GM23338 (cell line): ENCODE measurements around the gene FGFR3. TPM values are rescaled to one million over a fixed set of nuclear protein-coding genes. Genes with fewer than 3 reads are reported as not detected.

Source experiments
- ATAC-seq: fragments of 200-7000 bp; cut with Tn5 transposase; 3 replicates; pipeline ENCODE4 v1.9.1; 2020
- DNase-seq: peaks from one replicate; pipeline ENCODE4 v3.0.0-alpha.2; 2015; ENCODE audit warnings: low spot score
- H2AFZ ChIP-seq: fragments of 200-600 bp; sonication (generic); 2 replicates; pipeline ENCODE4 v1.8.0; 2016; ENCODE audit warnings: antibody characterized with exemption, mild to moderate bottlenecking, moderate library complexity
- H3F3A ChIP-seq: fragments of 200-600 bp; sonication (generic); replicated peaks from 2 replicates; pipeline ENCODE4 v1.8.0; 2017; ENCODE audit warnings: antibody characterized with exemption, mixed run types, low read depth
- H3K27ac ChIP-seq: fragments of 200-600 bp; sonication (generic); 2 replicates; pipeline ENCODE4 v1.6.1; 2016; ENCODE audit warnings: low read depth
- H3K27me3 ChIP-seq: fragments of 200-600 bp; sonication (generic); 2 replicates; pipeline ENCODE4 v1.8.0; 2016; ENCODE audit warnings: mild to moderate bottlenecking, mixed run types, moderate library complexity; ENCODE audit not compliant: insufficient read depth
- H3K36me3 ChIP-seq: fragments of 200-600 bp; sonication (generic); 2 replicates; pipeline ENCODE4 v1.8.0; 2016; ENCODE audit warnings: mild to moderate bottlenecking; ENCODE audit not compliant: insufficient read depth
- H3K4me1 ChIP-seq: fragments of 200-600 bp; sonication (generic); 2 replicates; pipeline ENCODE4 v1.8.0; 2016; ENCODE audit warnings: mild to moderate bottlenecking, moderate library complexity; ENCODE audit not compliant: insufficient read depth
- H3K4me2 ChIP-seq: fragments of 200-600 bp; sonication (generic); 2 replicates; pipeline ENCODE4 v1.7.1; 2017; ENCODE audit warnings: mixed run types
- H3K4me3 ChIP-seq: fragments of 200-600 bp; sonication (generic); 2 replicates; pipeline ENCODE4 v1.6.1; 2016; ENCODE audit warnings: mixed run types
- H3K79me2 ChIP-seq: fragments of 200-600 bp; sonication (generic); replicated peaks from 2 replicates; pipeline ENCODE4 v1.8.0; 2017; ENCODE audit warnings: mild to moderate bottlenecking; ENCODE audit not compliant: insufficient read depth
- H3K9me2 ChIP-seq: fragments of 200-600 bp; sonication (generic); 2 replicates; pipeline ENCODE4 v1.8.0; 2017; ENCODE audit not compliant: insufficient read depth
- H4K20me1 ChIP-seq: fragments of 200-600 bp; sonication (generic); replicated peaks from 2 replicates; pipeline ENCODE4 v1.8.0; 2017; ENCODE audit warnings: mild to moderate bottlenecking; ENCODE audit not compliant: insufficient read depth
- H3K27ac Mint-ChIP-seq: 2 replicates; pipeline ENCODE4 v1.8.0; 2020; ENCODE audit warnings: inconsistent platforms, mild to moderate bottlenecking, moderate library complexity, mixed read lengths
- H3K27me3 Mint-ChIP-seq: 3 replicates; pipeline ENCODE4 v1.8.0; 2022; ENCODE audit warnings: low read depth, mild to moderate bottlenecking, moderate library complexity, mixed read lengths, inconsistent platforms; ENCODE audit not compliant: insufficient read depth, poor library complexity
- H3K36me3 Mint-ChIP-seq: 3 replicates; pipeline ENCODE4 v1.8.0; 2021; ENCODE audit warnings: low read depth, mild to moderate bottlenecking, inconsistent platforms, moderate library complexity, mixed read lengths
- H3K4me1 Mint-ChIP-seq: 3 replicates; pipeline ENCODE4 v1.8.0; 2020; ENCODE audit warnings: mild to moderate bottlenecking, inconsistent platforms, mixed read lengths
- H3K4me3 Mint-ChIP-seq: 3 replicates; pipeline ENCODE4 v1.8.0; 2021; ENCODE audit warnings: moderate library complexity, mild to moderate bottlenecking, inconsistent platforms, mixed read lengths
- H3K9me3 Mint-ChIP-seq: 3 replicates; pipeline ENCODE4 v1.8.0; 2020; ENCODE audit warnings: moderate library complexity, mild to moderate bottlenecking, inconsistent platforms, mixed read lengths
- CREB1 ChIP-seq: fragments of 250-450 bp; sonication (Bioruptor Pico); IDR thresholded peaks from 2 replicates; pipeline ENCODE4 v1.5.0; 2020; ENCODE audit warnings: low read depth, mild to moderate bottlenecking, moderate library complexity
- CTCF ChIP-seq, 2 experiments: fragments of 200-600 bp in 1 of 2; sonication (generic) in 1 of 2; conservative IDR thresholded peaks; 2 replicates each; pipeline versions ENCODE4 v1.5.1 to v1.6.1; 2016 to 2017; ENCODE audit warnings: antibody characterized with exemption in 2 of 2, low read depth in 2 of 2, mild to moderate bottlenecking in 2 of 2, moderate library complexity in 1 of 2
- EZH2 ChIP-seq: fragments of 200-600 bp; sonication (generic); IDR thresholded peaks from one replicate; pipeline ENCODE4 v1.8.0; 2017; ENCODE audit warnings: antibody characterized with exemption, mild to moderate bottlenecking, low read depth; ENCODE audit not compliant: unreplicated experiment
- EZH2phosphoT487 ChIP-seq: fragments of 200-600 bp; sonication (generic); IDR thresholded peaks from one replicate; pipeline ENCODE4 v1.8.1; 2018; ENCODE audit warnings: antibody characterized with exemption; ENCODE audit not compliant: unreplicated experiment
- JUNB ChIP-seq: IDR thresholded peaks from one replicate; pipeline ENCODE4 v1.6.1; 2016; ENCODE audit warnings: antibody characterized with exemption; ENCODE audit not compliant: unreplicated experiment
- NANOG ChIP-seq: IDR thresholded peaks from 2 replicates; pipeline ENCODE4 v1.6.1; 2016; ENCODE audit warnings: antibody characterized with exemption, borderline replicate concordance
- POLR2AphosphoS5 ChIP-seq: IDR thresholded peaks from 2 replicates; pipeline ENCODE4 v1.6.1; 2016; ENCODE audit warnings: antibody characterized with exemption, low read depth
- STAT1 ChIP-seq: IDR thresholded peaks from one replicate; pipeline ENCODE4 v1.6.1; 2016; ENCODE audit warnings: antibody characterized with exemption; ENCODE audit not compliant: unreplicated experiment
- ZNF114 ChIP-seq: fragments of 250-450 bp; sonication (Bioruptor Pico); IDR thresholded peaks from 2 replicates; pipeline ENCODE4 v1.5.0; 2020; ENCODE audit warnings: mild to moderate bottlenecking, moderate library complexity
- ZNF331 ChIP-seq: fragments of 250-450 bp; sonication (Bioruptor Pico); IDR thresholded peaks from 2 replicates; pipeline ENCODE4 v1.5.0; 2020; ENCODE audit warnings: low read depth, mild to moderate bottlenecking, moderate library complexity
- ZNF462 ChIP-seq: fragments of 250-450 bp; sonication (Bioruptor Pico); IDR thresholded peaks from 2 replicates; pipeline ENCODE4 v1.5.0; 2020; ENCODE audit warnings: mild to moderate bottlenecking, moderate library complexity
- polyA plus RNA-seq: library from polyadenylated mRNA; unstranded; fragments of >200 nt; fragmentation: Nextera tagmentation; extraction: Ambion mirVana; gene quantifications from 2 replicates; pipeline ENCODE4 v1.2.1, GENCODE V29; 2016
- total RNA-seq: library from RNA; depleted of rRNA; stranded (reverse); fragments of >200 nt; shearing (Covaris generic); gene quantifications from 2 replicates; pipeline ENCODE4 v1.2.3, GENCODE V29; 2014
- TF ChIP-seq, protein P1 (sequence below): IDR thresholded peaks from 2 replicates; pipeline ENCODE4 v1.6.1; 2016; ENCODE audit warnings: antibody characterized with exemption
- TF ChIP-seq, protein P2 (sequence below): IDR thresholded peaks from one replicate; pipeline ENCODE4 v1.6.1; 2018; ENCODE audit warnings: antibody characterized with exemption; ENCODE audit not compliant: unreplicated experiment

The FGFR3 gene
- total and polyA plus RNA-seq, 2 experiments from 2014 or later = 3.6 to 17.4 TPM

- Histone ChIP-seq H3K27ac (no peak overlapping the region), H3F3A (no peaks in the 10 kb centered on the region; the same call in 1 of the 2 replicates), H3K4me2 (no peak overlapping the region), H3K4me3 (no peak overlapping the region), H4K20me1 (no peaks in the 10 kb centered on the region; the same call in 1 of the 2 replicates), H3K36me3 (peaks cover 3% of the 10 kb centered on the region; the same call in 1 of the 2 replicates), H3K79me2 (no peaks in the 10 kb centered on the region), H3K9me2 (no peaks in the 10 kb centered on the region), H3K4me1 (no peaks in the 10 kb centered on the region), H3K27me3 (no peaks in the 10 kb centered on the region), H2AFZ (no peak overlapping the region)
- H3K36me3 Mint-ChIP-seq = peaks cover 51% of the 10 kb centered on the region
- ATAC-seq (no peak), DNase-seq (no peak)
- no peak overlapping the region for H3K4me3 Mint-ChIP-seq
- H3K4me1 Mint-ChIP-seq = peaks cover 10% of the 10 kb centered on the region
- peaks cover 11% of the 10 kb centered on the region for H3K9me3 Mint-ChIP-seq
- H3K27me3 Mint-ChIP-seq = peaks cover 12% of the 10 kb centered on the region
- TF ChIP-seq ZNF331 (CRISPR knock-in tag) (no peak), EZH2phosphoT487 (no peak), EZH2 (no peak), ZNF114 (CRISPR knock-in tag) (no peak), JUNB (no peak), ZNF462 (CRISPR knock-in tag) (no peak), NANOG (no peak), CTCF (conservative IDR thresholded peaks at IDR 0.05; ENCODE audit: low read depth in 2 of 2) (no peak), POLR2AphosphoS5 (no peak), STAT1 (no peak), CREB1 (no peak)
- TF ChIP-seq, protein P1, sequence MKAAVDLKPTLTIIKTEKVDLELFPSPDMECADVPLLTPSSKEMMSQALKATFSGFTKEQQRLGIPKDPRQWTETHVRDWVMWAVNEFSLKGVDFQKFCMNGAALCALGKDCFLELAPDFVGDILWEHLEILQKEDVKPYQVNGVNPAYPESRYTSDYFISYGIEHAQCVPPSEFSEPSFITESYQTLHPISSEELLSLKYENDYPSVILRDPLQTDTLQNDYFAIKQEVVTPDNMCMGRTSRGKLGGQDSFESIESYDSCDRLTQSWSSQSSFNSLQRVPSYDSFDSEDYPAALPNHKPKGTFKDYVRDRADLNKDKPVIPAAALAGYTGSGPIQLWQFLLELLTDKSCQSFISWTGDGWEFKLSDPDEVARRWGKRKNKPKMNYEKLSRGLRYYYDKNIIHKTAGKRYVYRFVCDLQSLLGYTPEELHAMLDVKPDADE = no peak
- TF ChIP-seq, protein P2, sequence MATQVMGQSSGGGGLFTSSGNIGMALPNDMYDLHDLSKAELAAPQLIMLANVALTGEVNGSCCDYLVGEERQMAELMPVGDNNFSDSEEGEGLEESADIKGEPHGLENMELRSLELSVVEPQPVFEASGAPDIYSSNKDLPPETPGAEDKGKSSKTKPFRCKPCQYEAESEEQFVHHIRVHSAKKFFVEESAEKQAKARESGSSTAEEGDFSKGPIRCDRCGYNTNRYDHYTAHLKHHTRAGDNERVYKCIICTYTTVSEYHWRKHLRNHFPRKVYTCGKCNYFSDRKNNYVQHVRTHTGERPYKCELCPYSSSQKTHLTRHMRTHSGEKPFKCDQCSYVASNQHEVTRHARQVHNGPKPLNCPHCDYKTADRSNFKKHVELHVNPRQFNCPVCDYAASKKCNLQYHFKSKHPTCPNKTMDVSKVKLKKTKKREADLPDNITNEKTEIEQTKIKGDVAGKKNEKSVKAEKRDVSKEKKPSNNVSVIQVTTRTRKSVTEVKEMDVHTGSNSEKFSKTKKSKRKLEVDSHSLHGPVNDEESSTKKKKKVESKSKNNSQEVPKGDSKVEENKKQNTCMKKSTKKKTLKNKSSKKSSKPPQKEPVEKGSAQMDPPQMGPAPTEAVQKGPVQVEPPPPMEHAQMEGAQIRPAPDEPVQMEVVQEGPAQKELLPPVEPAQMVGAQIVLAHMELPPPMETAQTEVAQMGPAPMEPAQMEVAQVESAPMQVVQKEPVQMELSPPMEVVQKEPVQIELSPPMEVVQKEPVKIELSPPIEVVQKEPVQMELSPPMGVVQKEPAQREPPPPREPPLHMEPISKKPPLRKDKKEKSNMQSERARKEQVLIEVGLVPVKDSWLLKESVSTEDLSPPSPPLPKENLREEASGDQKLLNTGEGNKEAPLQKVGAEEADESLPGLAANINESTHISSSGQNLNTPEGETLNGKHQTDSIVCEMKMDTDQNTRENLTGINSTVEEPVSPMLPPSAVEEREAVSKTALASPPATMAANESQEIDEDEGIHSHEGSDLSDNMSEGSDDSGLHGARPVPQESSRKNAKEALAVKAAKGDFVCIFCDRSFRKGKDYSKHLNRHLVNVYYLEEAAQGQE = no peak
- H3K27ac Mint-ChIP-seq = no peak overlapping the region
These were observed 40.4 kb downstream of the FGFR3 start for GRCh38 chr4:1833307-1834046.
